GM21423 (cell line): Measurements from ENCODE around the gene SGMS1.

Source experiments
- ATAC-seq: cut with Tn5 transposase; IDR thresholded peaks from one replicate; pipeline ENCODE4 v1.9.1; 2021; ENCODE audit warnings: mild to moderate bottlenecking, moderate library complexity; ENCODE audit not compliant: unreplicated experiment

Gene SGMS1

GRCh38 chr10:50350366-50350765, 273.4 kb downstream of the SGMS1 start:
- ATAC-seq: no peak

GRCh38 chr10:50349554-50349953, 274.2 kb downstream of the SGMS1 start:
- no peak for ATAC-seq

- peak; percentile 94 for ATAC-seq
Measured at GRCh38 chr10:50347394-50347802, 276.4 kb downstream of the SGMS1 start.

GRCh38 chr10:50346942-50347341, 276.8 kb downstream of the SGMS1 start:
- no peak for ATAC-seq

- no peak for ATAC-seq
Measured at GRCh38 chr10:50345545-50345944, 278.2 kb downstream of the SGMS1 start.

GRCh38 chr10:50343702-50344331, 279.9 kb downstream of the SGMS1 start:
- no peak for ATAC-seq

- no peak for ATAC-seq
Measured at GRCh38 chr10:50341987-50342386, 281.8 kb downstream of the SGMS1 start.

GRCh38 chr10:50336140-50336539, 287.6 kb downstream of the SGMS1 start:
- ATAC-seq: peak; percentile 58

- no peak for ATAC-seq
Measured at GRCh38 chr10:50335397-50335796, 288.4 kb downstream of the SGMS1 start.

GRCh38 chr10:50334273-50334672, 289.5 kb downstream of the SGMS1 start:
- ATAC-seq: no peak

- no peak for ATAC-seq
Measured at GRCh38 chr10:50333872-50334271, 289.9 kb downstream of the SGMS1 start.

- no peak for ATAC-seq
Measured at GRCh38 chr10:50332108-50332842, 291.5 kb downstream of the SGMS1 start.

GRCh38 chr10:50331486-50331885, 292.3 kb downstream of the SGMS1 start:
- ATAC-seq: no peak

GRCh38 chr10:50326757-50327701, 296.7 kb downstream of the SGMS1 start:
- no peak for ATAC-seq

- no peak for ATAC-seq
Measured at GRCh38 chr10:50326172-50326555, 297.6 kb downstream of the SGMS1 start.

GRCh38 chr10:50325449-50326171, 298.1 kb downstream of the SGMS1 start:
- ATAC-seq: peak; percentile 70

GRCh38 chr10:50324680-50325393, 298.9 kb downstream of the SGMS1 start:
- ATAC-seq: no peak

- ATAC-seq: no peak
Measured at GRCh38 chr10:50324046-50324445, 299.7 kb downstream of the SGMS1 start.

- no peak for ATAC-seq
Measured at GRCh38 chr10:50322077-50322476, 301.7 kb downstream of the SGMS1 start.

- no peak for ATAC-seq
Measured at GRCh38 chr10:50318129-50318528, 305.6 kb downstream of the SGMS1 start.
